ENCODE measurements around the gene LCE1E.

GRCh38 chr1:152741656-152742055 lies 44.4 kb upstream of the LCE1E start:
- no peak for TF ChIP-seq MAX (IDR thresholded peaks at IDR 0.05; ENCODE audit: insufficient read depth, insufficient read length)
- no peak for TF ChIP-seq CTCF (IDR thresholded peaks at IDR 0.05; ENCODE audit: extremely low read depth in 1 of 2, insufficient read depth in 1 of 2, low read depth in 1 of 2, low read length in 2 of 2)
- TF ChIP-seq POLR2A (IDR thresholded peaks at IDR 0.05; ENCODE audit: low read depth, low read length): no peak
- TF ChIP-seq EZH2 (IDR thresholded peaks at IDR 0.05; ENCODE audit: borderline replicate concordance, low read depth, low read length, severe bottlenecking): no peak
- TF ChIP-seq POLR2AphosphoS5 (IDR thresholded peaks at IDR 0.05; ENCODE audit: insufficient read depth, low read depth, low read length): no peak
- TF ChIP-seq JUN (IDR thresholded peaks at IDR 0.05; ENCODE audit: borderline replicate concordance, insufficient read depth, insufficient read length, low read depth): no peak
- no peak for TF ChIP-seq MYC (IDR thresholded peaks at IDR 0.05; ENCODE audit: low read depth, low read length)

All from endothelial cell of umbilical vein (primary cell).